NT2/D1 (cell line): ENCODE results near the gene SLC39A5.
A peak's percentile ranks its signal among the peaks of the same experiment; 100 is the strongest.

Source experiments
- DNase-seq: peaks from one replicate; pipeline ENCODE4 v3.0.0-alpha.2; 2011; ENCODE audit warnings: low read depth, low spot score
- H3K27me3 ChIP-seq: 2 replicates; pipeline ENCODE4 v1.6.0; 2011; ENCODE audit warnings: mild to moderate bottlenecking; ENCODE audit not compliant: insufficient read length, insufficient read depth
- H3K36me3 ChIP-seq: 2 replicates; pipeline ENCODE4 v1.6.1; 2011; ENCODE audit warnings: mild to moderate bottlenecking, low read length, mixed read lengths; ENCODE audit not compliant: insufficient read depth, insufficient read length
- H3K4me1 ChIP-seq: 2 replicates; pipeline ENCODE4 v1.5.1; 2011; ENCODE audit not compliant: insufficient read depth, insufficient read length
- H3K4me3 ChIP-seq: 2 replicates; pipeline ENCODE4 v1.5.1; 2011; ENCODE audit warnings: low read depth; ENCODE audit not compliant: insufficient read length
- H3K9ac ChIP-seq: 2 replicates; pipeline ENCODE4 v1.6.0; 2011; ENCODE audit warnings: low read depth; ENCODE audit not compliant: insufficient read length
- H3K9me3 ChIP-seq: 2 replicates; pipeline ENCODE4 v1.5.1; 2011; ENCODE audit warnings: mild to moderate bottlenecking, low read length; ENCODE audit not compliant: insufficient read depth
- SUZ12 ChIP-seq: IDR thresholded peaks from 2 replicates; pipeline ENCODE4 v1.6.1; 2011; ENCODE audit not compliant: insufficient read length, insufficient read depth; ENCODE audit errors: extremely low read depth
- YY1 ChIP-seq: IDR thresholded peaks from 2 replicates; pipeline ENCODE4 v1.6.1; 2011; ENCODE audit not compliant: insufficient read length, insufficient read depth
- ZNF274 ChIP-seq: IDR thresholded peaks from 2 replicates; pipeline ENCODE4 v1.6.1; 2011; ENCODE audit warnings: mild to moderate bottlenecking, low read depth, low read length

Gene SLC39A5

GRCh38 chr12:56229916-56230431, at the start of gene SLC39A5:
Gene SLC39A5 (plus strand): TSS chr12:56230051. CDS start chr12:56231275, 1,224 bp downstream.
- no peak for DNase-seq
- peaks cover 6% of the 10 kb centered on the region for H3K4me1 ChIP-seq
- peaks cover 7% of the 10 kb centered on the region for H3K36me3 ChIP-seq
- TF ChIP-seq SUZ12 (no peak), ZNF274 (no peak), YY1 (no peak)
- H3K4me3 ChIP-seq, result no peak within 1 kb of the TSS
- no peaks in the 10 kb centered on the region for H3K9me3 ChIP-seq
- no peaks in the 10 kb centered on the region for H3K27me3 ChIP-seq
- no peak within 1 kb of the TSS for H3K9ac ChIP-seq

GRCh38 chr12:56186957-56187356, 42.9 kb upstream of the SLC39A5 start:
- H3K36me3 ChIP-seq, result peaks cover 45% of the 10 kb centered on the region
- no peaks in the 10 kb centered on the region for H3K9me3 ChIP-seq
- H3K9ac ChIP-seq, result no peak overlapping the region
- no peak for TF ChIP-seq ZNF274
- TF ChIP-seq SUZ12, result no peak
- no peak for TF ChIP-seq YY1
- H3K4me3 ChIP-seq, result no peak overlapping the region
- DNase-seq, result no peak
- H3K27me3 ChIP-seq, result no peaks in the 10 kb centered on the region
- H3K4me1 ChIP-seq, result no peaks in the 10 kb centered on the region

DNA sequence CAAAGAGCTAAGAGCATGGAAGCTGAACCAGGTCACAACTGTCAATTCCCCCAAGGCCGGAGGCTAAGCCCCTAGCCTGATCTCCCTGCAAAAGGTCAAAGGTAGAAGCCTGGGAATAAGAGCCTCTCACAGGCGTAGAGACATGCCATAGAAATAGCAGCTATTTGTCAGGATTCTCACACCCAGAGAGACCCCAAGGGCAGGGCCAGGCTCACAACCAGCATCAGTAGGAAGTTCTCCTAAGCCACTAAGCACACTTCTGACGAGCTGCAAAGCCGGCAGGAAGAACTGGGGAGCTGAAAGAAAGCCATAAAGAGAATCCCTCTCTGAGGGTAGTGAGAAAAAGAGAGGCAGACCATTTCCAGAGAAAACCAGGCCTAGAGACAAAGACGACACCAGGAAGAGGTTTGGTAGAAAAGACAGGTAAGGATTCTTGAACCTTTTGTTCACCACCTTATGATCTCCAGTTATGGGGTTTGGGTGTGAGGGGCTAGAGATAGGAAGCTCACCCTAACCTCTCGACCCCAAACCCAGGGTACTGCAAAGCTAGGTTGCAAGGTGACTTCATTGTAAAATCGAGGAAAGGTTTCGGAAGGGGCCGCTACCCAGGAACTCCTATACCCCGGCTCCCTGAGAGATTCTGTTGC, 41.6 kb upstream of the SLC39A5 start:
- Histone ChIP-seq H3K9ac (peak overlapping the region; percentile 91), H3K4me1 (no peaks in the 10 kb centered on the region), H3K36me3 (peaks cover 34% of the 10 kb centered on the region), H3K27me3 (no peaks in the 10 kb centered on the region), H3K9me3 (no peaks in the 10 kb centered on the region), H3K4me3 (peak overlapping the region; percentile 76)
- DNase-seq, result no peak
- TF ChIP-seq SUZ12 (no peak), YY1 (no peak), ZNF274 (no peak)

GRCh38 chr12:56188778-56189098, 41.1 kb upstream of the SLC39A5 start:
- Histone ChIP-seq H3K4me1 (no peaks in the 10 kb centered on the region), H3K27me3 (no peaks in the 10 kb centered on the region), H3K9ac (peak overlapping the region; percentile 91), H3K9me3 (no peaks in the 10 kb centered on the region), H3K4me3 (peak overlapping the region; percentile 76), H3K36me3 (peaks cover 30% of the 10 kb centered on the region)
- no peak for DNase-seq
- TF ChIP-seq SUZ12, result no peak
- TF ChIP-seq YY1, result no peak
- TF ChIP-seq ZNF274, result no peak

DNA sequence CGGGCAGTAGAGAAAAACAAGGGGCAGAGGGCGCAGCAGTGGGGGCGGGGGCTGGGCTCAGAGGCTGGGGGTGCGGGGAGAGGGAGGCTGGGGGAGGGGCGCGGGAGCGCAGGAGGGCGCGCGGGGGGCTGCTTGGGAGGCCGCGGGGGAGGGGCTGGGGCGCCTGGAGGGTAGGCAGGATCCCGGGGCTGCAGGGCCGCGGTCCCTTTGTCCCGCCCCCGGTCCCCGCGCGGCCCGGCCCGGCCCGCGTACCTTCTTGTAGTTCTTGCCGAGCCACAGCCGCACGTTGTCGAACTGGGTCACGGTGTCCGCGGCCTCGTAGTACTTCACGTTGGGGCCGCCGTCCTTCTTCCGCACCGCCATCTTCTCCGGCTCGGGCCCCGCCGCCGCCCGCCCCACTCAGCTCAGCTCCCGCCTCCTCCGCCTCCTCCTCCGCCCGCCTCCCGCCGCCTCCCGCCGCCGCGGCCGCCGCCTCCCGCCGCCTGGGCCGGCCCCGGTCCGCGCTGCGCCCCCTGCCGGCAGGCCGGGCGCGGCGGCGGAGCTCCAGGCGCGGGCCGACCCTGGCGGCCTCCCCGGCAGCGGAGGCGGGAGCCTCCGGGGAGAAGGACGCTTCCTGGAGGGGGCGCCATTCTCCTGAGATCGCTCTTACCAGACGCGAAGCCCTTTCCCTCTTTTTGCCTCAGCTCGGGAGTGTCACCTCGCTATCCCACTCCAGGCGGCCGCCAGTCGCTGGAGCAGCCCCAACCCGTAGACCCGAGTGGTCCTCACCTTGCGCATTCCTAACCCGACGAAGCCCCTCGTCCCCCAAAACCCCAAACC, 40.5 kb upstream of the SLC39A5 start, which contains the start of gene SMARCC2:
TSS of gene SMARCC2 (minus strand) at position 385 of the 819 bp plus-strand sequence. CDS start at position 363, 22 bp downstream.
- Histone ChIP-seq H3K4me3 (peak within 1 kb of the TSS; percentile 90), H3K27me3 (no peaks in the 10 kb centered on the region), H3K36me3 (peaks cover 24% of the 10 kb centered on the region), H3K9ac (peak within 1 kb of the TSS; percentile 94), H3K9me3 (no peaks in the 10 kb centered on the region), H3K4me1 (no peaks in the 10 kb centered on the region)
- DNase-seq, result peak; percentile 90
- TF ChIP-seq SUZ12, result no peak
- no peak for TF ChIP-seq YY1
- TF ChIP-seq ZNF274, result no peak

DNA sequence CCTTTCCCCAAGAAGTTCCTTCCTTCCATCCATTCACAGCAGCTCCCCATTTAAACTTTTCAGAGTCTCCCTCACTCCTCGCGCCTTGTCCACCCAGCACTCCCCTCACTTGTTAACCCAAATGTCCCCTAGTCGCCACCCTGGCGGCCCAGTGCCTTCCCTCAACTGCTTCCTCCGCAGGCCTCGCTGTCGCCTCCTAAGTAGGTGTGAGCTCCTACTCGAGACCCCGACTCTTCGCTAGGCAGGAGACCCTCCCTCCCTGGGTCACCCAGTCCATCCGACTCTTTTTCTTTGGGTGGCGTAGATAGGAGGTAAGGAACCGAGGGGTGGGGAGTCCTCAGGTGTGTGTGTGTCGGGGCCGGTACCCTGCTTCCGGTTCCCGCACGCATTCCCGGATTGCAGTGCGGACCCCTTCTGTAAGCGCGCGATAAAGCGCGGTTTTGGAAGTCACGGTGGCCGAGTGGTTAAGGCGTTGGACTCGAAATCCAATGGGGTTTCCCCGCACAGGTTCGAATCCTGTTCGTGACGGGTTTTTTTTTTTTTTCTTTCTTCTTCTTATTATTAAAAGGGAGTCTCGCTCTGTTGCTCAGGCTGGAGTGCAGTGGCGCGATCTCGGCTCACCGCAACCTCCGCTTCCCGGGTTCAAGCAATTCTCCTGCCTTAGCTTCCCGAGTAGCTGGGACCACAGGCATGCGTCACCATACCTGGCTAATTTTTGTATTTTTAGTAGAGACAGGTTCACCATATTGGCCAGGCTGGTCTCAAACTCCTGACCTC, 39.7 kb upstream of the SLC39A5 start:
- Histone ChIP-seq H3K9ac (peak overlapping the region; percentile 94), H3K4me3 (peak overlapping the region; percentile 90), H3K9me3 (no peaks in the 10 kb centered on the region), H3K4me1 (no peaks in the 10 kb centered on the region), H3K36me3 (peaks cover 16% of the 10 kb centered on the region), H3K27me3 (no peaks in the 10 kb centered on the region)
- DNase-seq, result peak; percentile 89
- TF ChIP-seq YY1 (no peak), ZNF274 (no peak), SUZ12 (no peak)

DNA sequence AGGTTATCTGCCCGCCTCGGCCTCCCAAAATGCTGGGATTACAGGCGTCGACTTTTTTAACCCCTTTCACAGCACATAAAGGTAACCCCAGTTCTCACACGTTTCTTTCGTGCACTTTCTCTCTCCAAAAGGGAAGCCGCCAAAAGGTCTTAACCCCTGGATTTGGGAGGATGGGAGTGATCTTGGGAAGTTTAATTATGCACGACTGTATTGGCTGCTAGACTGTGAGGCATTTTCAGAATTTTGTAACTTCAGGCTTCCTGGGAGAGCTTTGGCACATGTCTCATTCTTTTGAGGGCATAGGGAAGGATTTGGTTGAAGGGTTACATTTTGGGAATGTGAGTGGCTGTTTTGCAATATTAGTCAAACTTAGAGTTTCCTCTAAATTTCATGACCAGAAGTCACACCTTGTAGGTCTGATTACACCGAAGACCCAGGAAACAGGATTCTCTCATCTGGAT, 39.1 kb upstream of the SLC39A5 start:
- Histone ChIP-seq H3K4me1 (no peaks in the 10 kb centered on the region), H3K27me3 (no peaks in the 10 kb centered on the region), H3K4me3 (peak overlapping the region; percentile 13), H3K36me3 (peaks cover 14% of the 10 kb centered on the region), H3K9ac (peak overlapping the region; percentile 94), H3K9me3 (no peaks in the 10 kb centered on the region)
- no peak for DNase-seq
- TF ChIP-seq ZNF274, result no peak
- no peak for TF ChIP-seq YY1
- no peak for TF ChIP-seq SUZ12
